ENCODE measurements around the gene SOX10.
A peak's percentile ranks its signal among the peaks of the same experiment; 100 is the strongest.
"Not testable (repeated sequence)": the region's sequence is repeated elsewhere in the genome, so short reads cannot be mapped to it uniquely, and the experiment has no call there.

SOX10 gene

GRCh38 chr22:37985751-37986281 is 1.5 kb upstream of the SOX10 start:
- no peak for ATAC-seq

DNA sequence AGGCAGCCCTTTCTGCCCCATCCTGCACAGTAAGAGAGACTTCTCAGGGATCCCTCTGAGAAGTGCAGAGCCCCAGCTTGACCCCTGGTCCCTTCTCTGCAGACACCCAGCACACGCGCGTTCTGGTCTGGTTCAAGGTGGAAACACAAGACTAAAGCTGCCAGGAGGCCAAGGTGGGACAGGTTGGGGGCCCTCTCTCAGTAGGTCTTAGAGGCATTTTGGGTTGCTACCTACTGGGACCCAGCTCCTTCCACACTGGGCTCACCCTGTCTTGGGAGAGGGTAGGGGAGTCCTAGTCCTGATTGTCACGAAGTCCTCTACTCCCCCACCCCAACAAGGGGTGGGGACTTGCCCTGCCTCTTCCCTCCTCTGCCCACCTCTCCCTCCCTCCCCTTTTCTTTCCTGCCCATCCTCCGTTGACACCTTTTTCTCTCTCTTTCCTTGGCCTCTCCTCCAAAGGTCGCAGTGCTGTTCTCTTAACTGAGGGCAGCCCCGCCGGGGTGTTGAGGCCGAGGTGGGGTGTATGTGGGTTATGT is 763 bp upstream of the SOX10 start:
- ATAC-seq = no peak

- ATAC-seq = no peak
Observed at GRCh38 chr22:37982938-37983859, 1.2 kb downstream of the SOX10 start.

DNA sequence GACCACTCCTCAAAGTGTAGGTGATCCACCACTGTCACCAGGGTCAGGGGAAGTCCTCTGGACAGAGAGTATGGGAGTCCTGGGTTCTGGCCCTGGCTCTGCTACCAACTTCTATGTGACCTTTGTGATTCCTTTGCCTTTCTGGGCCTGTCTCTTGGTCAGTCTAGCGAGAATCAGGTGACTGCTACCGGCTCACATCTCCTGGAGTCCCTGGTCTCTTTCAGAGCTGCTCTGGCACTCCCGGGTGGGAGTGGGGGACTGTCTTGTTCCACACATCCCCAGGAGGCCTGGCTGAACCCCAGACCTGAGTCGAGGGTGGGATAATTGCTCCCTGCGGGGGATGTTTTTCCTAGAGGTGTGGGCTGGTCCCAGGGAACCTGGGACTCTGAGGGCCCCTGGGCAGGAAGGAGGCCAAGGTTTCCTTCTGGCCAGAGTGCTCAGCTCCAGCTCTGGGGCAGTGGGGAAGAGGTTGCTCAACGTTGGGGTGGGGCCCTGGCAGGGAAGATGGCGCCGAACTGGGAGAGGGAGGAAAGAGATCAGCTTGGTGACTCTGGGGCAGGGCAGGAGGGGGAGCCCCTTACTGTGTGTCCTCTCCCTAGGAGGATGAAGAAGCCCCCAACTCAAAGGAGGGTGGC is 2.1 kb downstream of the SOX10 start:
- peak in 1 of 2 donors; percentile 10 for ATAC-seq

DNA sequence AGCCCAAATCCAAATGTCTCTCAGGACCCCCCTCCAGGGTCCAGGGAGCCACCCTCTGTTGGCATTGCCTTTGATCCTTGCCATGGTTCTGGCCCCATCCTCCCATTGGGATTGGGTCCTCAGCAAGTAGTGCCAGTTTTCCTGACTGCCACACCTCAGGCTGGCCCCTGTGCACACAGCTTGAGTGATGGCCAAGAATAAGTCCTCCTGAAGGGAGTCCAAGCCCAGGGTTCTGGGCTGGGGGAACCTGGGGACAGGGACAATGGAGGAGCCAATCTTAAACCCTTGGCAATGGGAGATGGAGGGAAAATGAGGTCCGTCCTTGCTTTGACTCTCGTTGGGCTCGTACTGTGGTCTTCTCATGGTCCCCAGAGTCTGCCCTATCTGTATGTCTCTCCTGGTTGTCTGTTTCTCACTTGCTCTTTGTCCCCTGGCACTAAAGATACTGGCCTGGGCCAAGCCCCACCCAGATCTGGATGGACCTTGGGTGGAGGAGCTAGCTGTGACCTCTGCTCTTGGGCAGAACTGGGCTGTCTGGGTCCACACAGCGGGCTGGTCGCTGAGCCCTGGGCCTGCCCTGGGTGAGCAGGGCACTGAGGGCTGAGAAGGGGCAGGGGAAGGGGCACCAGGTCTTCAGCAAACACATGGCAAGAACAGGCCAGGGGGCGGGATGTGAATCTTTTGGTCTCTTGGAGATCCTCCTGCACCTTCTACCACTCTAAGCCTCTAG is 2.9 kb downstream of the SOX10 start:
- no peak for ATAC-seq

GRCh38 chr22:37979782-37980181 is 4.6 kb downstream of the SOX10 start:
- no peak for ATAC-seq

- ATAC-seq = no peak
Observed at GRCh38 chr22:37976547-37976946, 7.8 kb downstream of the SOX10 start.

DNA sequence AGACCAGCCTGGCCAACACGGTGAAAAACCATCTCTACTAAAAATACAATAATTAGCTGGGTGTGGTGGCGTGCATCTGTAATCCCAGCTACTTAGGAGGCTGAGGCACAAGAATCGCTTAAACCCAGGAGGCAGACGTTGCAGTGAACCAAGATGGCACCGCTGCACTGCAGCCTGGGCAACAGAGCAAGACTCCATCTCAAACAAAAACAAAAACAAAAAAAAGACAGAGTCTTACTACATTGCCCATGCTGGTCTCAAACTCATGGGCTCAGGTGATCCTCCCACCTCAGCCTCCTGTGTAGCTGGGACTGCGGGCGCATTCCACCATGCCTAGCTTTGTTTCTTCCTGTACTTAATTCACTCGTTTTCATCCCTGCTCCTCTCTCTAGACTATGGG is 8.3 kb downstream of the SOX10 start:
- ATAC-seq = not testable (repeated sequence)

DNA sequence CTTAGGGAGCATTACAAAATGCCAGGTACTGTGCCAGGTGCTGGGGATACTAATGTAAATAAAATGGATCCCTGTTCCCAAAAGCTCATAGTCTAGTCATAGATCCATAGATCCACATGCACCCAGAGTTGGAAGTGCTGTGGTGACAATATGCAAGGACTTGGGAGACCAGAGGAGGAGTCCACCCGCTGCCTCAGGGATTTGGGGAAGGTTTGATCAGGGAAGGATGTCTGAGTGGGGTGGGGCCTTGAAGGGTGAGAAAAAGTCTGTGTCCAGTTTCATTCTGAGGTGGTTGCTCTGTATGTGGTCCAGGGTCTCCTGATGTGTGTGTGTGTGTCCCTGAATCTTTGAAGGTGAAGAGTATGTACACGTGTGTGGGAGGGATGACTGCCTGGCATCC is 9.2 kb downstream of the SOX10 start:
- no peak for ATAC-seq

DNA sequence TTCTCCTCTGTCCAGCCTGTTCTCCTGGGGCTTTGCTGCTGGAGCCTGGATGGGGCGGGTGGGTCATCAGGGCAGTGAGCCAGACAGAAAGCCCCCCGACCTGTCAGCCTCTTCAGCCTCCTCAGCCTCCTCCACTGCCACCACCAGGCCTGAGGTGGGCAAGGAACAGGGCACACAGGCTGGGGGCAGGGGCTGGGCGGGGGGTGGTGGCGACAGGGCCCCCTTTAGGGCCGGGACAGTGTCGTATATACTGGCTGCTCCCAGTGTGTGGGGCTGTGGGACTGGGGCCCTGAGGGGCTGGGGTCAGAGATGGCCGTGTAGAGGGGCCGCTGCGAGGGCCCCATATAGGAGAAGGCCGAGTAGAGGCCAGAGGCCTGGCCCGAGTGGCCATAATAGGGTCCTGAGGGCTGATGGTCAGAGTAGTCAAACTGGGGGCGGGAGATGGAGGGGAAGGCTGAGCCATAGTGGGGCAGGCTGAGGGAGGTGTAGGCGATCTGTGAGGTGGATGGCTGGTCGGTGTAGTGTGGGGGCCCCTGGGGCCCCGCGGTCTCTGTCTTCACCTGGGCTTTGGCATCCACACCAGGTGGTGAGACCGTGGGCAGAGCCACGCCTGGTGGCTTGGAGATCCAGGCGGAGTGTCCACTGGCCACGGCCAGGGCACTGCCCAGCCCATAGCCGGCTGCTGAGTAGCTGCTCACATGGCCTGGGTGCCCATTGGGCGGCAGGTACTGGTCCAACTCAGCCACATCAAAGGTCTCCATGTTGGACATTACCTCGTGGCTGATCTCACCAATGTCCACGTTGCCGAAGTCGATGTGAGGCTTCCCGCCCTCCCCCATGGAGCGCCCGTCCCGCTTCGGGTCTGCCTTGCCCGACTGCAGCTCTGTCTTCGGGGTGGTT is 10.8 kb downstream of the SOX10 start:
- ATAC-seq = no peak

DNA sequence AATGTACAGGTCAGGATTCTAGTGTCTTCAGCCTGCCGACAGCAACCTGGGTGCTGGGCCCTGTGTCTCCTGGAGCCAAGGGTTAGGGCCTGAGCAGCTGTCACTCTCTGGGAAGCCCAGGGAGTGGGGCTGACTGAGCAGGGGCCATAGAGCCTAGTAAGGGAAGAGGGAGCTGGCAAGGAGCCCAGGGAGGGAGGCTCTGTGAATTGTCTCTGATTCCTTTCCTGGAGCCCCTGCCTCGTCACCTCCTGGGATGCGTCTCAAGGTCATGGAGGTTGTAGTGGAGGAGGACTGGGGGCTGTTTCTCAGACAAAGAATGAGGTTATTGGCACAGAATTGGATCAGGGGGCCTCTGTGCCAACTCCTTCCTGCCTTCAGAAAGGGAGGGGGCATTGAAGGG is 11.8 kb downstream of the SOX10 start:
- no peak for ATAC-seq

GRCh38 chr22:37971475-37972434 is 12.6 kb downstream of the SOX10 start:
- ATAC-seq = no peak

GRCh38 chr22:37970864-37971263 is 13.5 kb downstream of the SOX10 start:
- no peak for ATAC-seq

GRCh38 chr22:37968452-37969251 is 15.7 kb downstream of the SOX10 start:
- ATAC-seq = no peak

DNA sequence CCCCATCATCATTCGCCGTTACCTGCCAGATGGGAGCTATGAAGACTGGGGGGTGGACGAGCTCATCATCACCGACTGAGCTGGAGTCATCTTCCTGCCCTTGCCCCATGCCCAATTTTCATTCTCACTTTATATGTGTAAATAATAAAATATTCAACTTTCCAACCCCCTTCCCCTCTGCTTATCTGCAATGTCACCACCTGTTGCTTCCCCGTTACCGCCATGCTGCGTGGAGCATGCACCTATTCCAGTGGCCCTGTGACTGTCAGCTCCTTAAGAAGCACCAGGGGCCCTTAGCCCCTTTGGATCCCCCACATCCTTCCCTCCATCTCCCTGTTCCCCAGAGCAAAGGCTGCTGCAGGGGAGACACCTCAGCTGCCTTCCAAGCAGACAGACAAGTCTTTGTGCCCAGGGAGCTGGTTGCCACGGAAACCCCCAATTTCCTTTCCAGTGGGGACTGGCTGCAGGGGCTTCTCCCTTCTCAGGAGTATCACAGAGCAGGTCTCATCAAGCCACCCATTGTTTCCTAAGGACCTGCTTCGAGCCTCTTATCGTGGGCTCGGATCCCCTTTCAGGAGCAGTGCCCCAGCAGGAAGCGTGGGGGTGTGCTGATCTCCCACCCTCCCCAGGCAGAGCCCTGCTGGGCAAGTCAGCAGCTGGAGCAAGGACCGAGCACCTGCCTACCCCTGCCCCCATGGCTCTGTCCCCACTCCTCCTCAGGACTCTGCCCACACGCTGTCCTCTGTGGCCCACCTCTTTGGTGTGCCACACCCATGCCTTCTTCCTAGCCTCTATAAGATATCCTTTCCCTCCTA is 16.5 kb downstream of the SOX10 start:
- no peak for ATAC-seq

- no peak for ATAC-seq
Observed at GRCh38 chr22:37967147-37967546, 17.2 kb downstream of the SOX10 start.

DNA sequence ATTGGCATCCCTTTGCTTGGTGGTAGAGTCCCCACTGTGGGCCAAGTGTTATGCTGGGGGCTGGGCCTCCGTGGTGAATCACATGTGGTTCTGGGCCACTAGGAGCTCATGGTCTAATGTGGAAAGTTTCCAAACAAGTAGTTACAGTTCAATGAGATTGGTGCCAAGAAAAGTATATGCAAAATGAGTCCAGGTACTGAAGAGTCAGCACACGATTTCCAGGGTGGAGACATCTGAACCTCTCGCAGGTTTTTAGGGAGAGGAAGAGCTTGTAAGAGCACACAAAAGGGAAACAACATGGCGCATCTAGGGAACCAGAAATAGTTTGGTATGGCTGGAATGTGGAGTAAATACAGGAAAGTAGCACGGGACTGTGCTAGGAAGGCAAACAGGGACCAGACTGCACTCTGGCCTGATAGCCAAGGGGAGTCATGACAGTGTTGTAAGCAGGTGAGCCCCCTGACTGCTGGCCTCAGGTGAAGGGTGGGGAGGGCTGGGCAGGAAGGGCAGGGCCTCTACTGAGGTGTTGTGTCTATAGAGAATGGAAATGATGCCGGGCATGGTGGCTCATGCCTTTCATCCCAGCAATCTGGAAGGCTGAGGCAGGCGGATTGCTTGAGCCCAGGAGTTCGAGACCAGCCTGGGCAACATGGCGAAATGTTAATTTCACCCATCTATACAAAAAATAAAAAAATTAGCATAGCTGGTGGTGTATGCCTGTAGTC is 18.3 kb downstream of the SOX10 start:
- no peak for ATAC-seq

DNA sequence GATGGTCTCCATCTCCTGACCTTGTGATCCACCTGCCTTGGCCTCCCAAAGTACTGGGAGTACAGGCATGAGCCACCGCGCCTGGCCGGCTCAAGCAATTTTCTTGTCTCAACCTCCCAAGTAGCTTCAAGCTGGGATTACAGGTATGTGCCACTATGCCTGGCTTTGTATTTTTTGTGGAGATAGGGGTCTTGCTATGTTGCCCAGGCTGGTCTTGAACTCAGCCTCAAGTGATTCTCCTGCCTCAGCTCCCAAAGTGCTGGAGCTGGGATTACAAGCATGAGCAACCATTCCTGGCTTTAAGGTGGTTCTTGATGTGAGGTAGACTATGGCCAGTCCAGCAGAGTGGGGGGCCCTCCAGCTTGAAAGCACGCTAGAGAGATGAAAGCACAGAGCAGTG is 23.3 kb downstream of the SOX10 start:
- ATAC-seq = no peak
